Measurements from ENCODE around the gene ARHGAP31.

ARHGAP31 gene

GRCh38 chr3:119338754-119339153 is 44.6 kb downstream of the ARHGAP31 start:
- no peak overlapping the region for H3K27ac ChIP-seq
- intact Hi-C loops (cut with DNase I; ENCODE audit: low total_unique reads): no loop called here
- H3K4me3 ChIP-seq: no peak overlapping the region
- DNase-seq: no peak
- H3K9me3 ChIP-seq: no peaks in the 10 kb centered on the region
- peaks cover 0 to 7% (median 0%) of the 10 kb centered on the region in 3 donors for H3K36me3 ChIP-seq
- H3K4me1 ChIP-seq: peaks cover 0 to 6% (median 0%) of the 10 kb centered on the region in 4 donors
- TF ChIP-seq CTCF (IDR thresholded peaks at IDR 0.05): no peak
- H3K27me3 ChIP-seq: no peaks in the 10 kb centered on the region

- no peak for DNase-seq
- Histone ChIP-seq H3K4me1 (no peaks in the 10 kb centered on the region), H3K27me3 (no peaks in the 10 kb centered on the region), H3K27ac (no peak overlapping the region), H3K4me3 (no peak overlapping the region), H3K9me3 (no peaks in the 10 kb centered on the region), H3K36me3 (peaks cover 0 to 7% (median 0%) of the 10 kb centered on the region in 3 donors)
- TF ChIP-seq CTCF (IDR thresholded peaks at IDR 0.05): no peak
- intact Hi-C loops (cut with DNase I; ENCODE audit: low total_unique reads): no loop called here
Observed at GRCh38 chr3:119340014-119340413, 45.8 kb downstream of the ARHGAP31 start.

GRCh38 chr3:119340446-119340845 is 46.3 kb downstream of the ARHGAP31 start:
- no peak overlapping the region for H3K27ac ChIP-seq
- intact Hi-C loops (cut with DNase I; ENCODE audit: low total_unique reads): no loop called here
- no peak for TF ChIP-seq CTCF (IDR thresholded peaks at IDR 0.05)
- no peak overlapping the region for H3K4me3 ChIP-seq
- H3K27me3 ChIP-seq: no peaks in the 10 kb centered on the region
- H3K36me3 ChIP-seq: peaks cover 0 to 7% (median 0%) of the 10 kb centered on the region in 3 donors
- no peaks in the 10 kb centered on the region for H3K4me1 ChIP-seq
- no peak for DNase-seq
- no peaks in the 10 kb centered on the region for H3K9me3 ChIP-seq

- intact Hi-C loops (cut with DNase I; ENCODE audit: low total_unique reads): no loop called here
- Histone ChIP-seq H3K4me3 (no peak overlapping the region), H3K4me1 (no peaks in the 10 kb centered on the region), H3K9me3 (no peaks in the 10 kb centered on the region), H3K27me3 (no peaks in the 10 kb centered on the region), H3K27ac (no peak overlapping the region), H3K36me3 (peaks cover 0 to 6% (median 0%) of the 10 kb centered on the region in 3 donors)
- no peak for DNase-seq
- no peak for TF ChIP-seq CTCF (IDR thresholded peaks at IDR 0.05)
Observed at GRCh38 chr3:119342176-119342575, 48.0 kb downstream of the ARHGAP31 start.

GRCh38 chr3:119343719-119344118 is 49.5 kb downstream of the ARHGAP31 start:
- H3K27ac ChIP-seq: no peak overlapping the region

More at GRCh38 chr3:119343719-119344118, 49.5 kb downstream of the ARHGAP31 start:
- H3K4me3 ChIP-seq: no peak overlapping the region
- intact Hi-C loops (cut with DNase I; ENCODE audit: low total_unique reads): no loop called here
- DNase-seq: no peak
- no peak for TF ChIP-seq CTCF (IDR thresholded peaks at IDR 0.05)
- H3K4me1 ChIP-seq: no peaks in the 10 kb centered on the region
- H3K36me3 ChIP-seq: no peaks in the 10 kb centered on the region
- no peaks in the 10 kb centered on the region for H3K27me3 ChIP-seq
- no peaks in the 10 kb centered on the region for H3K9me3 ChIP-seq

Data from tibial artery (tissue), 4 donors.